Pancreas (tissue), 10 donors: ENCODE results near the gene CACNA2D3. TPM values are rescaled to one million over a fixed set of nuclear protein-coding genes. Genes with fewer than 3 reads are reported as not detected.

Experiments
- ATAC-seq, 4 donors: fragments of 200-7000 bp; cut with Tn5 transposase; one replicate each; pipeline versions ENCODE4 v1.8.0 to v1.9.1; 2020; ENCODE audit warnings: mild to moderate bottlenecking in 4 of 4, moderate library complexity in 4 of 4
- DNase-seq, 6 donors: peaks; one replicate each; pipeline ENCODE4 v3.0.0-alpha.2; 2020
- FAIRE-seq: peaks from 2 replicates; lab custom pipeline; 2012; peaks lifted over from hg19 to GRCh38; lab: Jason Lieb, UNC
- H3K27ac ChIP-seq, 4 donors: fragments of 200-600 bp; sonication (generic); 1 replicate in 3 of 4; 2 replicates in 1 of 4; pipeline versions ENCODE4 v1.5.0 to v1.8.0; 2020
- H3K27me3 ChIP-seq, 4 donors: fragments of 200-600 bp; one replicate each; pipeline ENCODE4 v1.8.0; 2021
- H3K36me3 ChIP-seq, 3 donors: fragments of 200-600 bp; sonication (generic) in 1 of 3; one replicate each; pipeline versions ENCODE4 v1.5.0 to v1.8.0; 2020 to 2021
- H3K4me1 ChIP-seq, 3 donors: fragments of 200-600 bp; one replicate each; pipeline ENCODE4 v1.8.0; 2021
- H3K4me3 ChIP-seq, 4 donors: fragments of 200-600 bp; sonication (generic) in 2 of 4; one replicate each; pipeline versions ENCODE4 v1.5.0 to v1.8.0; 2020 to 2021
- H3K9me3 ChIP-seq, 4 donors: fragments of 200-600 bp; one replicate each; pipeline ENCODE4 v1.8.0; 2021
- CTCF ChIP-seq, 4 donors: fragments of 200-600 bp; sonication (generic) in 3 of 4; IDR thresholded peaks; one replicate each; pipeline versions ENCODE4 v1.5.0 to v1.8.0; 2021; ENCODE audit warnings: antibody characterized with exemption in 4 of 4
- WGBS, 2 donors: extraction: QIAGEN DNeasy Blood & Tissue Kit; methylation state at CpG; one replicate each; pipeline ENCODE4 v1.1.7; 2013; 5-methylcytosine and 5-hydroxymethylcytosine counted together
- intact Hi-C, 3 donors: fragments of 100-400 bp; cut with DNase I; formaldehyde crosslinking; loops; one replicate each; pipeline versions ENCODE4 v1.11.1 to v1.14.2; 2022
- polyA plus RNA-seq, 2 donors: library from polyadenylated mRNA; stranded (reverse); fragments of 200-250 nt; gene quantifications; one replicate each; pipeline ENCODE4 v1.2.3, GENCODE V29; 2013
- total RNA-seq, 6 donors: library from RNA; stranded (reverse); fragmentation: NEBNext Ultra II Directional in 4 of 6; extraction: Animal tissue kit (Norgen Biotek cat#: 25700) in 4 of 6; gene quantifications; one replicate each; pipeline versions ENCODE4 v1.2.1 to v1.2.4, GENCODE V29; 2021 to 2023
- donor health status: healthy with polysubstance abuse.
- donor health status: DM: no; HTN: no; CAD: no; lungs with moderate emphysema.
- donor health status: DM: no; HTN: no; CAD: no.
- donor health status: control.
- donor health status: control.
- donor health status: Bipolar disorder and iron deficiency.
- donor health status: DM: yes; HTN: yes; CAD: no.
- donor health status: DM: no; HTN: no; CAD: no.
- donor health status: DM: no; HTN: no; CAD: no.
- donor health status: DM: yes; HTN: yes; CAD: no.

The CACNA2D3 gene
- total and polyA plus RNA-seq, 8 donors: 0.19 to 0.75 (median 0.37) TPM; not detected in 2

GRCh38 chr3:54931182-54931581 is 808.8 kb downstream of the CACNA2D3 start:
- 41 to 49% methylated on average over 4 of the region's 4 CpGs for WGBS, 2 donors
- TF ChIP-seq CTCF (IDR thresholded peaks at IDR 0.05): no peak
- Histone ChIP-seq H3K27me3 (no peaks in the 10 kb centered on the region), H3K4me1 (no peaks in the 10 kb centered on the region), H3K36me3 (no peaks in the 10 kb centered on the region), H3K4me3 (no peak overlapping the region), H3K27ac (no peak overlapping the region), H3K9me3 (no peaks in the 10 kb centered on the region)
- ATAC-seq (no peak), FAIRE-seq (no peak), DNase-seq (no peak)
- intact Hi-C loops: no loop called here

GRCh38 chr3:54932606-54933005 is 810.3 kb downstream of the CACNA2D3 start:
- no peaks in the 10 kb centered on the region for H3K4me1 ChIP-seq
- TF ChIP-seq CTCF (IDR thresholded peaks at IDR 0.05): no peak
- FAIRE-seq: no peak
- H3K27ac ChIP-seq: no peak overlapping the region
- no peak overlapping the region for H3K4me3 ChIP-seq
- intact Hi-C loops: no loop called here
- H3K9me3 ChIP-seq: no peaks in the 10 kb centered on the region
- 70 to 77% methylated on average over 4 of the region's 4 CpGs for WGBS, 2 donors
- ATAC-seq: no peak
- no peaks in the 10 kb centered on the region for H3K27me3 ChIP-seq
- H3K36me3 ChIP-seq: no peaks in the 10 kb centered on the region
- DNase-seq: no peak

- no peaks in the 10 kb centered on the region for H3K4me1 ChIP-seq
- intact Hi-C loops: no loop called here
- no peak overlapping the region for H3K4me3 ChIP-seq
- ATAC-seq (no peak), DNase-seq (no peak), FAIRE-seq (no peak)
- TF ChIP-seq CTCF (IDR thresholded peaks at IDR 0.05): no peak
- whole genome bisulfite sequencing, 2 donors: 59 to 63% methylated on average over 3 of the region's 3 CpGs
- no peak overlapping the region for H3K27ac ChIP-seq
- H3K9me3 ChIP-seq: no peaks in the 10 kb centered on the region
- H3K27me3 ChIP-seq: no peaks in the 10 kb centered on the region
- H3K36me3 ChIP-seq: no peaks in the 10 kb centered on the region
Observed at GRCh38 chr3:54935869-54936268, 813.5 kb downstream of the CACNA2D3 start.

GRCh38 chr3:54936561-54936960 is 814.2 kb downstream of the CACNA2D3 start:
- H3K4me3 ChIP-seq: no peak overlapping the region
- intact Hi-C loops: no loop called here
- no peak overlapping the region for H3K27ac ChIP-seq
- 58 to 70% methylated on average over 5 of the region's 5 CpGs for WGBS, 2 donors
- ATAC-seq (no peak), DNase-seq (no peak), FAIRE-seq (no peak)
- no peaks in the 10 kb centered on the region for H3K27me3 ChIP-seq
- no peaks in the 10 kb centered on the region for H3K4me1 ChIP-seq
- no peak for TF ChIP-seq CTCF (IDR thresholded peaks at IDR 0.05)
- H3K36me3 ChIP-seq: no peaks in the 10 kb centered on the region
- no peaks in the 10 kb centered on the region for H3K9me3 ChIP-seq

- intact Hi-C loops: no loop called here
- FAIRE-seq (no peak), DNase-seq (no peak), ATAC-seq (no peak)
- Histone ChIP-seq H3K27me3 (no peaks in the 10 kb centered on the region), H3K27ac (no peak overlapping the region), H3K4me1 (no peaks in the 10 kb centered on the region), H3K4me3 (no peak overlapping the region), H3K9me3 (no peaks in the 10 kb centered on the region), H3K36me3 (no peaks in the 10 kb centered on the region)
- 38 to 49% methylated on average over 6 of the region's 6 CpGs for WGBS, 2 donors
- TF ChIP-seq CTCF (IDR thresholded peaks at IDR 0.05): no peak
Observed at GRCh38 chr3:54939557-54940300, 817.4 kb downstream of the CACNA2D3 start.
